ENCODE measurements around the gene MAST2.

- no peak for TF ChIP-seq CTCF (IDR thresholded peaks at IDR 0.05)
- no peak for TF ChIP-seq POLR2AphosphoS5 (IDR thresholded peaks at IDR 0.05; ENCODE audit: low read depth, low read length)
- TF ChIP-seq REST (IDR thresholded peaks at IDR 0.05; ENCODE audit: insufficient read depth in 1 of 2, low read depth in 2 of 2, low read length in 1 of 2), result no peak
- TF ChIP-seq TCF7L2 (IDR thresholded peaks at IDR 0.05; ENCODE audit: low read depth, low read length), result no peak
- TF ChIP-seq SIN3A (IDR thresholded peaks at IDR 0.05; ENCODE audit: borderline replicate concordance, insufficient read depth, low read depth, low read length), result no peak
These were observed 208.8 kb downstream of the MAST2 start for GRCh38 chr1:46012236-46012635.
